ENCODE data around the gene DNASE1L2. TPM values are rescaled to one million over a fixed set of nuclear protein-coding genes. Genes with fewer than 3 reads are reported as not detected.

DNASE1L2 gene
- total and polyA plus RNA-seq, 4 donors = 0.13 to 0.67 (median 0.28) TPM

GRCh38 chr16:2284797-2285576, 48.7 kb downstream of the DNASE1L2 start:
- Histone ChIP-seq H3K9me3 (ENCODE audit: control insufficient read depth in 4 of 4, low read length in 3 of 4) (no peaks in the 10 kb centered on the region), H3K9ac (ENCODE audit: low read depth in 1 of 2, low read length in 2 of 2) (no peak overlapping the region), H3K36me3 (ENCODE audit: control insufficient read depth in 4 of 4, insufficient read depth in 3 of 4, low read depth in 1 of 4, low read length in 3 of 4) (no peaks in the 10 kb centered on the region), H3K27me3 (ENCODE audit: control insufficient read depth in 4 of 4, insufficient read depth in 4 of 4, low read length in 3 of 4) (no peaks in the 10 kb centered on the region), H3K4me3 (ENCODE audit: low read depth in 1 of 3, low read length in 3 of 3) (no peak overlapping the region), H3K27ac (ENCODE audit: low read depth in 1 of 2, low read length in 2 of 2) (no peak overlapping the region), H3K4me1 (ENCODE audit: control insufficient read depth in 4 of 4, insufficient read depth in 4 of 4, low read length in 3 of 4) (no peaks in the 10 kb centered on the region)
- TF ChIP-seq RXRA (IDR thresholded peaks at IDR 0.05) (no peak), HNF4G (IDR thresholded peaks at IDR 0.05) (no peak), CTCF (IDR thresholded peaks at IDR 0.05; ENCODE audit: low read depth, low read length, missing input control) (no peak), ATF3 (IDR thresholded peaks at IDR 0.05) (no peak), GABPA (IDR thresholded peaks at IDR 0.05 in 1 of 2, conservative IDR thresholded peaks at IDR 0.05 in 1 of 2) (no peak), EGR1 (IDR thresholded peaks at IDR 0.05; ENCODE audit: low read depth in 2 of 2) (no peak), FOXA1 (IDR thresholded peaks at IDR 0.05) (no peak), NR2F2 (IDR thresholded peaks at IDR 0.05) (no peak), MAX (IDR thresholded peaks at IDR 0.05) (no peak), RAD21 (IDR thresholded peaks at IDR 0.05) (no peak), FOXA2 (IDR thresholded peaks at IDR 0.05) (no peak), YY1 (IDR thresholded peaks at IDR 0.05) (no peak), TAF1 (conservative IDR thresholded peaks at IDR 0.05) (no peak), REST (IDR thresholded peaks at IDR 0.05) (no peak)
- DNase-seq (ENCODE audit: low spot score) = no peak
- WGBS = 90% methylated on average over 35 of the region's 35 CpGs

- Histone ChIP-seq H3K27ac (ENCODE audit: low read depth in 1 of 2, low read length in 2 of 2) (no peak overlapping the region), H3K4me3 (ENCODE audit: low read depth in 1 of 3, low read length in 3 of 3) (no peak overlapping the region), H3K4me1 (ENCODE audit: control insufficient read depth in 4 of 4, insufficient read depth in 4 of 4, low read length in 3 of 4) (no peaks in the 10 kb centered on the region), H3K9me3 (ENCODE audit: control insufficient read depth in 4 of 4, low read length in 3 of 4) (no peaks in the 10 kb centered on the region), H3K9ac (ENCODE audit: low read depth in 1 of 2, low read length in 2 of 2) (no peak overlapping the region), H3K27me3 (ENCODE audit: control insufficient read depth in 4 of 4, insufficient read depth in 4 of 4, low read length in 3 of 4) (no peaks in the 10 kb centered on the region), H3K36me3 (ENCODE audit: control insufficient read depth in 4 of 4, insufficient read depth in 3 of 4, low read depth in 1 of 4, low read length in 3 of 4) (no peaks in the 10 kb centered on the region)
- DNase-seq (ENCODE audit: low spot score) = no peak
- WGBS = 86% methylated on average over 13 of the region's 13 CpGs
- no peak for TF ChIP-seq ZBTB33 (IDR thresholded peaks at IDR 0.05)
- no peak for TF ChIP-seq HNF4A (conservative IDR thresholded peaks at IDR 0.05)
- no peak for TF ChIP-seq FOXA1 (IDR thresholded peaks at IDR 0.05)
- no peak for TF ChIP-seq JUND (IDR thresholded peaks at IDR 0.05)
- TF ChIP-seq MAX (IDR thresholded peaks at IDR 0.05) = no peak
Measured at GRCh38 chr16:2285731-2286191, 49.5 kb downstream of the DNASE1L2 start.

All from liver (tissue), 9 donors.